Urinary bladder (tissue), 4 donors: ENCODE data around the gene SLC25A21. TPM values are rescaled to one million over a fixed set of nuclear protein-coding genes. Genes with fewer than 3 reads are reported as not detected.

Experiments used
- DNase-seq: peaks from one replicate; pipeline ENCODE4 v3.0.0-alpha.2; 2015; ENCODE audit errors: extremely low spot score
- H3K27ac ChIP-seq: one replicate; pipeline ENCODE4 v1.5.1; 2013; ENCODE audit warnings: low read depth, mild to moderate bottlenecking, moderate library complexity
- H3K36me3 ChIP-seq: one replicate; pipeline ENCODE4 v1.6.1; 2013; ENCODE audit warnings: mild to moderate bottlenecking, moderate library complexity; ENCODE audit not compliant: insufficient read depth
- H3K4me1 ChIP-seq: one replicate; pipeline ENCODE4 v1.6.1; 2013; ENCODE audit warnings: mild to moderate bottlenecking, moderate library complexity; ENCODE audit not compliant: insufficient read depth
- H3K4me3 ChIP-seq: one replicate; pipeline ENCODE4 v1.5.1; 2013; ENCODE audit warnings: low read depth, low read length
- WGBS: extraction: QIAGEN DNeasy Blood & Tissue Kit; methylation state at CpG from one replicate; pipeline ENCODE4 v1.1.7; 2013; 5-methylcytosine and 5-hydroxymethylcytosine counted together
- polyA plus RNA-seq: library from polyadenylated mRNA; stranded (reverse); fragments of 200-250 nt; gene quantifications from one replicate; pipeline ENCODE4 v1.2.3, GENCODE V29; 2013
- total RNA-seq: library from RNA; depleted of rRNA; stranded (reverse); fragments of >200 nt; gene quantifications from one replicate; pipeline ENCODE4 v1.2.3, GENCODE V29; 2014
- donor health status: healthy with polysubstance abuse.
- donor health status: healthy.

SLC25A21 gene
- total and polyA plus RNA-seq, 2 donors, result 0.72 to 1.8 TPM

- 11% methylated on average over 68 of the region's 68 CpGs for WGBS
- H3K4me3 ChIP-seq, result no peak overlapping the region
- H3K4me1 ChIP-seq, result no peaks in the 10 kb centered on the region
- H3K27ac ChIP-seq, result no peak overlapping the region
- no peak for DNase-seq
- no peaks in the 10 kb centered on the region for H3K36me3 ChIP-seq
These were observed 505.8 kb downstream of the SLC25A21 start for GRCh38 chr14:36666416-36667206.

GRCh38 chr14:36665887-36666415 lies 506.5 kb downstream of the SLC25A21 start:
- H3K4me3 ChIP-seq, result no peak overlapping the region

GRCh38 chr14:36664322-36665193 lies 507.8 kb downstream of the SLC25A21 start:
- 17% methylated on average over 9 of the region's 9 CpGs for WGBS
- Histone ChIP-seq H3K27ac (no peak overlapping the region), H3K4me1 (no peaks in the 10 kb centered on the region), H3K36me3 (no peaks in the 10 kb centered on the region), H3K4me3 (no peak overlapping the region)
- DNase-seq, result no peak

More at GRCh38 chr14:36665887-36666415, 506.5 kb downstream of the SLC25A21 start:
- no peak for DNase-seq
- H3K27ac ChIP-seq, result no peak overlapping the region
- 29% methylated on average over 18 of the region's 18 CpGs for WGBS
- no peaks in the 10 kb centered on the region for H3K36me3 ChIP-seq
- no peaks in the 10 kb centered on the region for H3K4me1 ChIP-seq

DNA sequence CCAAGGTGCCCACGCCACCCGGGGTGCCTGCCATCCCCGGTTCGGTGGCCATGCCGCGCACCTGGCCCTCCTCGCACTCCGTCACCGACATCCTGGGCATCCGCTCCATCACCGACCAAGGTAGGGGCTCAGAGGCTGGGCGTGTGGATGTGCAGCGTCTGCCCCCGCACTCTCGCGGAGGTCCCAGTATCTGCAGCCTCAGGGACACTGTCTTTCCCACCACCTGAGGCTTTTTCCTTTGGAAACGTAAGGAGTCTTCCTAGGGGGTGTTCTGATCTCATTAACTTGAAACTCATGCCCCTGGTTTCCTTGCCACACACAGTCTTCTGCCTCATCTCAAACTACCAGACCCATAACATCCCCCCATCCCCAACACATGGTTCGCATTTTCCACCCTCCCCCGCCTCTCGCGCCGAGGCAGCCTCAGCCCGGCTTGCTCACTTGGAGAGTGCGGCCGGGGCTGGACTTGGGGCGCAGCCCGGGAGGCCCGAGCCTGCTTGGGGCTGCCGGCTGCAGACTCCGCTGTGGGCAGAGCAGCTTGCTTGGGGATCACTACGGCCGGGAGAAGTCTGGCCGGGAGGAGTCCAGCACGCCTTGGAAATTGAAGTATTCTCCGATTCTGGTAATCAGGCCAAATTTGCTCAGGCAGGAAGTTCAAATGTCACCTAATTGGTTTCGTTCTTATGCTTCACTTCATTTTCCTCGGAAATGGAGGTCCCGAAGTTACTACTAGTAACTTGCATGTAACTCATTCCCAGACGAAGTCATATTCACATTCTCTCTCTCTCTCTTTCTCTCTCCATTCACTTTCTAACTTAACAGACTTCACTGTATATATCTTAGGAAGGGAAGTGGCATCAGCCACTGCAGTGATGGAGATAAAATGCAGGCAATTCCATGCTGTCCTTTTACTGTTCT lies 508.7 kb downstream of the SLC25A21 start:
- Histone ChIP-seq H3K4me3 (no peak overlapping the region), H3K27ac (no peak overlapping the region), H3K36me3 (no peaks in the 10 kb centered on the region), H3K4me1 (no peaks in the 10 kb centered on the region)
- no peak for DNase-seq
- 7% methylated on average over 39 of the region's 39 CpGs for WGBS

- H3K4me1 ChIP-seq, result no peaks in the 10 kb centered on the region
- no peak overlapping the region for H3K27ac ChIP-seq
- no peak for DNase-seq
These were observed 509.6 kb downstream of the SLC25A21 start for GRCh38 chr14:36662543-36663403.

GRCh38 chr14:36662258-36662542 lies 510.2 kb downstream of the SLC25A21 start:
- no peaks in the 10 kb centered on the region for H3K4me1 ChIP-seq
- peak overlapping the region; percentile 32 for H3K4me3 ChIP-seq
- no peak overlapping the region for H3K27ac ChIP-seq
- WGBS, result 1% methylated on average over 11 of the region's 11 CpGs
- H3K36me3 ChIP-seq, result no peaks in the 10 kb centered on the region
- DNase-seq, result no peak

More at GRCh38 chr14:36662543-36663403, 509.6 kb downstream of the SLC25A21 start:
- Histone ChIP-seq H3K4me3 (peak overlapping the region; percentile 32), H3K36me3 (no peaks in the 10 kb centered on the region)
- 3% methylated on average over 71 of the region's 71 CpGs for WGBS

DNA sequence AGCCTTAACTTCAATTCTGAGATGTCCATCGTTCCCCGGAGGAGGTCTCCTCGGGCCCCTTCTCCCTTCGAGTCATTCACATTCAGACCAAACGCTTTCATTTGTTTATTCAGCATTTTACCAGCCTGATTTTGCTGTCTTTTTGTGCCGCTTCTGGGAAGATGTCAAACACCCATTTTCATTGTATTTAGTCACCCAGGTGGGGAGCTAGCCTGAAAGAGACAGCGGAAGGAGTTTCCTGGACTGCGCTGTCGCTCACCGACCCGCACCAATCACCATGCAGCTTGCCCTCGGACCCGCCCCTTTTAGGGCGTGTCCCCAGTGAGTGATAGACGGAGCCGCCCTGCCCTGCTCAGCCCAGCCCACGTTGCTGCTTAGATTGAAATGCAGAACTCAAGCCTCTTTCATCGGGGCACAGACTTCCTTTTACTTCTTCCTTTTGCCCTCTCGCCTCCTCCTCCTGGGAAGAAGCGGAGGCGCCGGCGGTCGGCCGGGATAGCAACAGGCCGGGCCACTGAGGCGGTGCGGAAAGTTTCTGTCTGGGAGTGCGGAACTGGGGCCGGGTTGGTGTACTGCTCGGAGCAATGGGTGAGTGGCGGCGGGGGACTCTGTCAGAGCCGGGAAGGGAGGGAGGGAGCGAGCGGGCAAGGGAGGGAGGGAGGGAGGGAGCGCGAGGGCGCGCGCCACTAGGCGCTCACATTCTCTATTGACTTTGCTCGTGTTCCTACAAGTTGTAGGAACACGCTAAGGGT lies 510.7 kb downstream of the SLC25A21 start, which contains the start of gene PAX9:
TSS of gene PAX9 (plus strand) at position 355 of the 752 bp plus-strand sequence. CDS start at position 585, 230 bp downstream.
- 2% methylated on average over 44 of the region's 44 CpGs for WGBS
- peak; percentile 80 for DNase-seq

DNA sequence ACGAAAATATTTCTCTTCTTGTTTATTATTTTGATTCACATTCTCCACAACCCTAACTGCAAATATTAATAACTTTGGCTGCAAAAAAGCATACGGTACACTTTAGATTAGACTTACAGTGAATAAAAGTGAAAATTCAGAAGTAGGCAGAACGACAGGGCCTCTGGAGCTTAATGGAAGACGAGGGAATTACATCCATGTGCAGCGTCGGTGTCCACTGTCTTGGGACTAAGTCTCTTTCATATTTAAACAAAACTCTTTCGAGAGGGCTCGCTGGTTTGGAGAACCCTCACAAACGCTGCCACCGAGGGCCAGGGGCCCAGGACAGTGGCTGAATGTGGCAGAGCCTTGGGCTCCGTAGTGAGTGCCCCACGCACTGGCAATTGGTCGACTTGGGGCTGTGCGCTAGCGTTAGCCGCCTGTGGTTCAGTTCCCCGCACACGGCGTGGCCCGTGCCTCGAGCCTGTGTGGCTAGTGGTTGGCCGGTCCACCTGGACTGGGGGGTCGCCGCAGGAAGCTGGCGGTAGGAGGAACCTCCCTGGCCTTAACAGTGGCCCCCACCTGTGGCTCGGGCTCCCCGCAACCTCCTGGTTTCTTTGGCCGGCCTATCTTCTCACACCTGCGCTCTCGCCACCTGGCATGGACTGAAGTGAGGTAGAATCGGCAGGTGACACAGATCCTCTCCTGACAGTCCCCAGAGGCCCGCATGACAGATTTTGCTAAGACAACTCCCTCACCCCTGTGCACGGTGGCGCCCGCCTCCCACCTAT lies 511.5 kb downstream of the SLC25A21 start:
- no peaks in the 10 kb centered on the region for H3K4me1 ChIP-seq
- no peak overlapping the region for H3K4me3 ChIP-seq
- H3K27ac ChIP-seq, result no peak overlapping the region
- DNase-seq, result no peak
- H3K36me3 ChIP-seq, result no peaks in the 10 kb centered on the region
- WGBS, result 11% methylated on average over 35 of the region's 35 CpGs

More for the DNA sequence above, 510.7 kb downstream of the SLC25A21 start, which contains the start of gene PAX9:
- H3K36me3 ChIP-seq, result no peaks in the 10 kb centered on the region
- H3K27ac ChIP-seq, result no peak within 1 kb of the TSS
- H3K4me1 ChIP-seq, result no peaks in the 10 kb centered on the region
- H3K4me3 ChIP-seq, result peak within 1 kb of the TSS; percentile 32

GRCh38 chr14:36659822-36660735 lies 512.3 kb downstream of the SLC25A21 start:
- WGBS, result 15% methylated on average over 19 of the region's 19 CpGs
- no peaks in the 10 kb centered on the region for H3K36me3 ChIP-seq
- no peak for DNase-seq
- no peak overlapping the region for H3K27ac ChIP-seq
- no peaks in the 10 kb centered on the region for H3K4me1 ChIP-seq
- H3K4me3 ChIP-seq, result no peak overlapping the region

GRCh38 chr14:36659010-36659821 lies 513.2 kb downstream of the SLC25A21 start:
- H3K36me3 ChIP-seq, result no peaks in the 10 kb centered on the region
- 10% methylated on average over 35 of the region's 35 CpGs for WGBS
- H3K4me1 ChIP-seq, result no peaks in the 10 kb centered on the region
- H3K27ac ChIP-seq, result no peak overlapping the region
- no peak overlapping the region for H3K4me3 ChIP-seq
- DNase-seq, result no peak
